K562 (cell line): ENCODE results near the gene SLC4A9. TPM values are rescaled to one million over a fixed set of nuclear protein-coding genes. Genes with fewer than 3 reads are reported as not detected.

Experiments used
- CHD2 ChIP-seq: IDR thresholded peaks from 2 replicates; pipeline ENCODE4 v1.6.1; 2011; ENCODE audit warnings: low read depth, low read length
- CTCF ChIP-seq, 3 experiments: IDR thresholded peaks in 2 of 3; conservative IDR thresholded peaks in 1 of 3; 2 replicates each; pipeline ENCODE4 v1.5.1; 2011 to 2012; ENCODE audit warnings: low read length in 3 of 3, mild to moderate bottlenecking in 3 of 3, control low read depth in 2 of 3, improper control_type of control experiment in 1 of 3, inconsistent platforms in 1 of 3, low read depth in 1 of 3, mixed read lengths in 1 of 3, moderate library complexity in 1 of 3; ENCODE audit not compliant: insufficient read depth in 2 of 3
- ETS2 ChIP-seq: IDR thresholded peaks from 2 replicates; pipeline ENCODE4 v1.6.1; 2016; ENCODE audit warnings: borderline replicate concordance, missing genetic modification characterization, mild to moderate bottlenecking, moderate library complexity, missing compliant biosample characterization; ENCODE audit not compliant: poor library complexity, severe bottlenecking
- FOSL1 ChIP-seq: fragments of 200-800 bp; sonication (Bioruptor generic); conservative IDR thresholded peaks from 2 replicates; pipeline ENCODE4 v1.6.1; 2016; ENCODE audit warnings: missing genetic modification characterization, missing compliant biosample characterization
- KDM1A ChIP-seq, 2 experiments: fragments of 450-650 bp; IDR thresholded peaks; 2 replicates each; pipeline ENCODE4 v1.6.1; 2016; ENCODE audit warnings: mild to moderate bottlenecking in 2 of 2
- NRF1 ChIP-seq, 2 experiments: fragments of 450-650 bp; IDR thresholded peaks in 1 of 2; conservative IDR thresholded peaks in 1 of 2; 2 replicates each; pipeline ENCODE4 v1.6.1; 2014; ENCODE audit warnings: mild to moderate bottlenecking in 2 of 2
- PTBP1 ChIP-seq: fragments of 200-400 bp; formaldehyde crosslinking; IDR thresholded peaks from 2 replicates; pipeline ENCODE4 v1.6.1; 2017; ENCODE audit warnings: low read depth, low read length
- RCOR1 ChIP-seq, 2 experiments: IDR thresholded peaks; 2 replicates each; pipeline ENCODE4 v1.6.1; 2012; ENCODE audit warnings: low read depth in 2 of 2, low read length in 2 of 2, borderline replicate concordance in 1 of 2, improper control_type of control experiment in 1 of 2
- TCF7 ChIP-seq: sonication (generic); IDR thresholded peaks from 2 replicates; pipeline ENCODE4 v1.6.1; 2016; ENCODE audit warnings: antibody characterized with exemption, borderline replicate concordance
- ZKSCAN3 ChIP-seq: fragments of 250-450 bp; sonication (Bioruptor Pico); IDR thresholded peaks from 2 replicates; pipeline ENCODE4 v1.4.0; 2020
- ZNF311 ChIP-seq: fragments of 250-450 bp; sonication (Bioruptor Pico); IDR thresholded peaks from 2 replicates; pipeline ENCODE4 v1.4.0; 2020; ENCODE audit warnings: mild to moderate bottlenecking, moderate library complexity
- ZNF583 ChIP-seq: fragments of 250-450 bp; sonication (Bioruptor Pico); IDR thresholded peaks from 2 replicates; pipeline ENCODE4 v1.4.0; 2020
- ZNF695 ChIP-seq: fragments of 450-650 bp; formaldehyde crosslinking; IDR thresholded peaks from 2 replicates; pipeline ENCODE4 v1.4.0; 2020; ENCODE audit warnings: mild to moderate bottlenecking, moderate library complexity
- ZNF764 ChIP-seq: fragments of 250-450 bp; sonication (Bioruptor Pico); IDR thresholded peaks from 2 replicates; pipeline ENCODE4 v1.4.0; 2020; ENCODE audit warnings: low read depth, mild to moderate bottlenecking, moderate library complexity
- polyA plus RNA-seq, 8 experiments: library from polyadenylated mRNA; depleted of rRNA in 4 of 8; stranded (reverse) in 5 of 8; unstranded in 3 of 8; fragments of >200 nt; fragmentation: Nextera tagmentation in 2 of 8; fragmentation: Illumina TruSeq in 1 of 8; extraction: Ambion mirVana in 2 of 8; extraction: Trizol in 1 of 8; gene quantifications; 2 replicates each; pipeline versions ENCODE4 v1.2.1 to v1.2.3, GENCODE V29; 2011 to 2014; ENCODE audit warnings: inconsistent platforms in 1 of 8, missing spikeins in 1 of 8
- total RNA-seq, 7 experiments: library from RNA; depleted of rRNA in 6 of 7; stranded (reverse); fragments of >200 nt in 6 of 7; fragmentation: Illumina TruSeq in 2 of 7; extraction: Trizol in 2 of 7; gene quantifications; 2 replicates each; pipeline versions ENCODE4 v1.2.1 to v1.2.3, GENCODE V29; 2011 to 2021; ENCODE audit warnings: low replicate concordance in 1 of 7
- TF ChIP-seq, protein P1 (sequence below), 2 experiments: IDR thresholded peaks; 2 replicates each; pipeline ENCODE4 v1.6.1; 2012; ENCODE audit warnings: improper control_type of control experiment in 2 of 2, low read depth in 2 of 2, low read length in 2 of 2, borderline replicate concordance in 1 of 2
- TF ChIP-seq, protein P2 (sequence below): IDR thresholded peaks from 2 replicates; pipeline ENCODE4 v1.6.1; 2011; ENCODE audit warnings: borderline replicate concordance, low read depth, mild to moderate bottlenecking, moderate library complexity, low read length; ENCODE audit not compliant: insufficient read depth, poor library complexity, severe bottlenecking
- TF ChIP-seq, protein P3 (sequence below): sonication (generic); IDR thresholded peaks from 2 replicates; pipeline ENCODE4 v1.6.1; 2016
- TF ChIP-seq, protein P4 (sequence below): fragments of 250-450 bp; sonication (Bioruptor Pico); IDR thresholded peaks from 2 replicates; pipeline ENCODE4 v1.4.0; 2020; ENCODE audit warnings: mild to moderate bottlenecking

The SLC4A9 gene
- total and polyA plus RNA-seq, 9 of the 15 experiments (the other 6 are each of a cell fraction or from before 2014, with no cell fraction given), result 0.05 to 0.13 TPM; not detected in 7

GRCh38 chr5:140362875-140363630 lies 3.1 kb downstream of the SLC4A9 start (continued):
- TF ChIP-seq, protein P1, sequence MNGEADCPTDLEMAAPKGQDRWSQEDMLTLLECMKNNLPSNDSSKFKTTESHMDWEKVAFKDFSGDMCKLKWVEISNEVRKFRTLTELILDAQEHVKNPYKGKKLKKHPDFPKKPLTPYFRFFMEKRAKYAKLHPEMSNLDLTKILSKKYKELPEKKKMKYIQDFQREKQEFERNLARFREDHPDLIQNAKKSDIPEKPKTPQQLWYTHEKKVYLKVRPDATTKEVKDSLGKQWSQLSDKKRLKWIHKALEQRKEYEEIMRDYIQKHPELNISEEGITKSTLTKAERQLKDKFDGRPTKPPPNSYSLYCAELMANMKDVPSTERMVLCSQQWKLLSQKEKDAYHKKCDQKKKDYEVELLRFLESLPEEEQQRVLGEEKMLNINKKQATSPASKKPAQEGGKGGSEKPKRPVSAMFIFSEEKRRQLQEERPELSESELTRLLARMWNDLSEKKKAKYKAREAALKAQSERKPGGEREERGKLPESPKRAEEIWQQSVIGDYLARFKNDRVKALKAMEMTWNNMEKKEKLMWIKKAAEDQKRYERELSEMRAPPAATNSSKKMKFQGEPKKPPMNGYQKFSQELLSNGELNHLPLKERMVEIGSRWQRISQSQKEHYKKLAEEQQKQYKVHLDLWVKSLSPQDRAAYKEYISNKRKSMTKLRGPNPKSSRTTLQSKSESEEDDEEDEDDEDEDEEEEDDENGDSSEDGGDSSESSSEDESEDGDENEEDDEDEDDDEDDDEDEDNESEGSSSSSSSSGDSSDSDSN (IDR thresholded peaks at IDR 0.05; ENCODE audit: borderline replicate concordance in 1 of 2, low read depth in 2 of 2, low read length in 2 of 2), result 0 out of 4 replicates have a peak, but pooled peaks have one; percentile 33 to 63
- TF ChIP-seq CTCF (IDR thresholded peaks at IDR 0.05 in 2 of 3, conservative IDR thresholded peaks at IDR 0.05 in 1 of 3; ENCODE audit: insufficient read depth in 2 of 3, low read depth in 1 of 3, low read length in 3 of 3) (peak; percentile 94 to 98 (median 97)), ZNF583 (CRISPR knock-in tag) (no peak), TCF7 (peak; percentile 70; the same call in 1 of the 2 replicates), ETS2 (no peak), RCOR1 (IDR thresholded peaks at IDR 0.05; ENCODE audit: borderline replicate concordance in 1 of 2, low read depth in 2 of 2, low read length in 2 of 2) (peak in 1 of 2 experiments; percentile 17; a peak in 1 of 4 replicates), KDM1A (IDR thresholded peaks at IDR 0.05) (no peak), CHD2 (peak; percentile 10; the same call in 1 of the 2 replicates), NRF1 (conservative IDR thresholded peaks at IDR 0.05 in 1 of 2, IDR thresholded peaks at IDR 0.05 in 1 of 2) (peak in 1 of 2 experiments; percentile 15; a peak in 1 of 4 replicates), ZNF311 (CRISPR knock-in tag) (no peak), FOSL1 (tag) (no peak), PTBP1 (no peak), ZNF764 (CRISPR knock-in tag) (no peak), ZKSCAN3 (CRISPR knock-in tag) (no peak), ZNF695 (no peak)
- TF ChIP-seq, protein P2, sequence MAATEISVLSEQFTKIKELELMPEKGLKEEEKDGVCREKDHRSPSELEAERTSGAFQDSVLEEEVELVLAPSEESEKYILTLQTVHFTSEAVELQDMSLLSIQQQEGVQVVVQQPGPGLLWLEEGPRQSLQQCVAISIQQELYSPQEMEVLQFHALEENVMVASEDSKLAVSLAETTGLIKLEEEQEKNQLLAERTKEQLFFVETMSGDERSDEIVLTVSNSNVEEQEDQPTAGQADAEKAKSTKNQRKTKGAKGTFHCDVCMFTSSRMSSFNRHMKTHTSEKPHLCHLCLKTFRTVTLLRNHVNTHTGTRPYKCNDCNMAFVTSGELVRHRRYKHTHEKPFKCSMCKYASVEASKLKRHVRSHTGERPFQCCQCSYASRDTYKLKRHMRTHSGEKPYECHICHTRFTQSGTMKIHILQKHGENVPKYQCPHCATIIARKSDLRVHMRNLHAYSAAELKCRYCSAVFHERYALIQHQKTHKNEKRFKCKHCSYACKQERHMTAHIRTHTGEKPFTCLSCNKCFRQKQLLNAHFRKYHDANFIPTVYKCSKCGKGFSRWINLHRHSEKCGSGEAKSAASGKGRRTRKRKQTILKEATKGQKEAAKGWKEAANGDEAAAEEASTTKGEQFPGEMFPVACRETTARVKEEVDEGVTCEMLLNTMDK, result peak; percentile 81
- TF ChIP-seq, protein P3, sequence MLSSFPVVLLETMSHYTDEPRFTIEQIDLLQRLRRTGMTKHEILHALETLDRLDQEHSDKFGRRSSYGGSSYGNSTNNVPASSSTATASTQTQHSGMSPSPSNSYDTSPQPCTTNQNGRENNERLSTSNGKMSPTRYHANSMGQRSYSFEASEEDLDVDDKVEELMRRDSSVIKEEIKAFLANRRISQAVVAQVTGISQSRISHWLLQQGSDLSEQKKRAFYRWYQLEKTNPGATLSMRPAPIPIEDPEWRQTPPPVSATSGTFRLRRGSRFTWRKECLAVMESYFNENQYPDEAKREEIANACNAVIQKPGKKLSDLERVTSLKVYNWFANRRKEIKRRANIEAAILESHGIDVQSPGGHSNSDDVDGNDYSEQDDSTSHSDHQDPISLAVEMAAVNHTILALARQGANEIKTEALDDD, result 0 out of 2 replicates have a peak, but pooled peaks have one; percentile 38
- TF ChIP-seq, protein P4, sequence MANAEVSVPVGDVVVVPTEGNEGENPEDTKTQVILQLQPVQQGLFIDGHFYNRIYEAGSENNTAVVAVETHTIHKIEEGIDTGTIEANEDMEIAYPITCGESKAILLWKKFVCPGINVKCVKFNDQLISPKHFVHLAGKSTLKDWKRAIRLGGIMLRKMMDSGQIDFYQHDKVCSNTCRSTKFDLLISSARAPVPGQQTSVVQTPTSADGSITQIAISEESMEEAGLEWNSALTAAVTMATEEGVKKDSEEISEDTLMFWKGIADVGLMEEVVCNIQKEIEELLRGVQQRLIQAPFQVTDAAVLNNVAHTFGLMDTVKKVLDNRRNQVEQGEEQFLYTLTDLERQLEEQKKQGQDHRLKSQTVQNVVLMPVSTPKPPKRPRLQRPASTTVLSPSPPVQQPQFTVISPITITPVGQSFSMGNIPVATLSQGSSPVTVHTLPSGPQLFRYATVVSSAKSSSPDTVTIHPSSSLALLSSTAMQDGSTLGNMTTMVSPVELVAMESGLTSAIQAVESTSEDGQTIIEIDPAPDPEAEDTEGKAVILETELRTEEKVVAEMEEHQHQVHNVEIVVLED (CRISPR knock-in tag), result no peak
